Stimulated activated CD4-positive, alpha-beta T cell treated with anti-CD3 and anti-CD28 coated beads, TNF-alpha, amount 100 ng/mL, for 48 hours (primary cell): ENCODE results near the gene HOXC9.
A peak's percentile ranks its signal among the peaks of the same experiment; 100 is the strongest.

Experiments used
- DNase-seq, 3 donors: peaks; one replicate each; pipeline ENCODE4 v3.0.0-alpha.2; 2020; ENCODE audit warnings: low read depth in 3 of 3

HOXC9 gene

DNA sequence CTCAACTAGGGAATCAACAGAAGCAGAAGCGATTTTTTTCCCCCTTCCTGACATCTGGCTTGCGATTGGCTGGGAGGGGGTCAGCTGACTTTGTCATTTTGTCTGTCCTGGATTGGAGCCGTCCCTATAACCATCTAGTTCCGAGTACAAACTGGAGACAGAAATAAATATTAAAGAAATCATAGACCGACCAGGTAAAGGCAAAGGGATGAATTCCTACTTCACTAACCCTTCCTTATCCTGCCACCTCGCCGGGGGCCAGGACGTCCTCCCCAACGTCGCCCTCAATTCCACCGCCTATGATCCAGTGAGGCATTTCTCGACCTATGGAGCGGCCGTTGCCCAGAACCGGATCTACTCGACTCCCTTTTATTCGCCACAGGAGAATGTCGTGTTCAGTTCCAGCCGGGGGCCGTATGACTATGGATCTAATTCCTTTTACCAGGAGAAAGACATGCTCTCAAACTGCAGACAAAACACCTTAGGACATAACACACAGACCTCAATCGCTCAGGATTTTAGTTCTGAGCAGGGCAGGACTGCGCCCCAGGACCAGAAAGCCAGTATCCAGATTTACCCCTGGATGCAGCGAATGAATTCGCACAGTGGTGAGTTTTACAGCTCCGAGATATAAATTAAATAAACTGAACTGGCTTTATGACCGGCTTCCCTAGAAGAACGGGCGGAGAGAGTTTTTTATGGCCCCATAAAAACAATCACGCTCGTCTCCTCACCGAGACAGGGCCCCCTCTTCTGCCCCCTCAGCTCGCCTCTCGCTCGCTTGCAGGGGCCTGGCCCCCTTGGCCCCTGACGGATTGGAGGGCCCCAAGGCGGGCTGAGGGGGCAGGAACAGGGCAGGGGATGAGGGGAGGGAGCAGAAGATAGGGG, 28.6 kb downstream of the HOXC9 start, which contains the start of gene HOXC6:
HOXC6 (plus strand) TSS at position 127 of the 888 bp plus-strand sequence; CDS start at position 209, 82 bp downstream.
- DNase-seq = no peak

DNA sequence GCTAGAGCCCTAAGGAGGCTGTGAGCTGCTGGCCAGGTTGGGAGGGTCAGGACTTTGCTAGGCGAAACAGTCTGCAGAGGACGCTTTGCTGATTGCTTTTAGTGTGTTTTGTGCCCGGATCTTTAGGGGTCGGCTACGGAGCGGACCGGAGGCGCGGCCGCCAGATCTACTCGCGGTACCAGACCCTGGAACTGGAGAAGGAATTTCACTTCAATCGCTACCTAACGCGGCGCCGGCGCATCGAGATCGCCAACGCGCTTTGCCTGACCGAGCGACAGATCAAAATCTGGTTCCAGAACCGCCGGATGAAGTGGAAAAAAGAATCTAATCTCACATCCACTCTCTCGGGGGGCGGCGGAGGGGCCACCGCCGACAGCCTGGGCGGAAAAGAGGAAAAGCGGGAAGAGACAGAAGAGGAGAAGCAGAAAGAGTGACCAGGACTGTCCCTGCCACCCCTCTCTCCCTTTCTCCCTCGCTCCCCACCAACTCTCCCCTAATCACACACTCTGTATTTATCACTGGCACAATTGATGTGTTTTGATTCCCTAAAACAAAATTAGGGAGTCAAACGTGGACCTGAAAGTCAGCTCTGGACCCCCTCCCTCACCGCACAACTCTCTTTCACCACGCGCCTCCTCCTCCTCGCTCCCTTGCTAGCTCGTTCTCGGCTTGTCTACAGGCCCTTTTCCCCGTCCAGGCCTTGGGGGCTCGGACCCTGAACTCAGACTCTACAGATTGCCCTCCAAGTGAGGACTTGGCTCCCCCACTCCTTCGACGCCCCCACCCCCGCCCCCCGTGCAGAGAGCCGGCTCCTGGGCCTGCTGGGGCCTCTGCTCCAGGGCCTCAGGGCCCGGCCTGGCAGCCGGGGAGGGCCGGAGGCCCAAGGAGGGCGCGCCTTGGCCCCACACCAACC, 29.8 kb downstream of the HOXC9 start:
- DNase-seq = no peak

DNA sequence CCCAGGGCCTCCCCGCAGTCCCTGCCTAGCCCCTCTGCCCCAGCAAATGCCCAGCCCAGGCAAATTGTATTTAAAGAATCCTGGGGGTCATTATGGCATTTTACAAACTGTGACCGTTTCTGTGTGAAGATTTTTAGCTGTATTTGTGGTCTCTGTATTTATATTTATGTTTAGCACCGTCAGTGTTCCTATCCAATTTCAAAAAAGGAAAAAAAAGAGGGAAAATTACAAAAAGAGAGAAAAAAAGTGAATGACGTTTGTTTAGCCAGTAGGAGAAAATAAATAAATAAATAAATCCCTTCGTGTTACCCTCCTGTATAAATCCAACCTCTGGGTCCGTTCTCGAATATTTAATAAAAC, 30.5 kb downstream of the HOXC9 start:
- no peak for DNase-seq

DNA sequence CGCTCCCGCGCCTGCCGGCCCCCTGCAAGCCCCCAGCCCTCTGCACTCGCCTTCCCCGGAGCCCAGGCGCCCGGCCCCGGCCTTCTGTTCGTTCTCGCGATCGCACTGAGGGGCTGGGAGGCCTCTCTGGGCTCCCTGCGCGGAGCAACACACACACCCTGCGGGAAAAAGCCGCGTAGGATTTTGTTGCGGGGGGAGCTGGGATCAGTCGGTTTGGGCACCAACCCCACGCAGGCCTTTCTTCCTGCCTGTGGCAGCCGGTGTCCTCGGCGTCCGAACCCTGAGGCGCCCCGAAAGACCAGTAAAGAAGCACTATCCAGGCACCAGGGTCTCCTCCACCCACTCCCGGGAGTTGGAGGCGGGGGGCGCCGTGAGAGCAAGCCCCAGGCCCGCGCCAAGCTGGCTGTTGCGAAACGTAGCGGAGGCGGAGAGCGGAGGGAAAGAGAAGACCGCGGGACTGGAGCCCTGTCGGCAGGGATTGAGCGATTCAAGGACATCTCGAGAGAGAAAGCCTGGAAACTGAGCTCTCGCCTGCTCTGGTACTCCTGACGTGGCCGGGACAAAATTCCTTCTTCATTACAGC, 31.0 kb downstream of the HOXC9 start:
- DNase-seq = no peak

DNA sequence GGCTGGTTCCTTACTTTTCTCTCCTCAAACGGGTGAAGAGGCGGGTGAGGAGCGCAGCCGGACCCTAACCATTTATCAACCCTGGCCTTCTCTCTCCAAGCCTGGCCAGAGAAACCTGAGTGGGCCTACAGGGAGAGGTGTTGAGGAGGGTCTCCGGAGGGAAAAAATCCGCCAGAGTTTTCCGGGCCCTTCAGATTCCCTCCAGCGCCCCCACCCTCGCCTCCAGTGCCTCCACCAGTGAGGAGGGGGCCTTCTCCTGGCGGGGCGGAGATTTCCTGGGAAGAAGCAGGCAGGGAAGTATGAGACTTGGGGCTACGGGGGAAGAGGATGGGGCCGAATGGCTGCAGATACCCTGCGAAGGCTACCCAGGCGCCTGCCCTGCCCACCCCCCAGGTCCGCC, 31.5 kb downstream of the HOXC9 start:
- no peak for DNase-seq

DNA sequence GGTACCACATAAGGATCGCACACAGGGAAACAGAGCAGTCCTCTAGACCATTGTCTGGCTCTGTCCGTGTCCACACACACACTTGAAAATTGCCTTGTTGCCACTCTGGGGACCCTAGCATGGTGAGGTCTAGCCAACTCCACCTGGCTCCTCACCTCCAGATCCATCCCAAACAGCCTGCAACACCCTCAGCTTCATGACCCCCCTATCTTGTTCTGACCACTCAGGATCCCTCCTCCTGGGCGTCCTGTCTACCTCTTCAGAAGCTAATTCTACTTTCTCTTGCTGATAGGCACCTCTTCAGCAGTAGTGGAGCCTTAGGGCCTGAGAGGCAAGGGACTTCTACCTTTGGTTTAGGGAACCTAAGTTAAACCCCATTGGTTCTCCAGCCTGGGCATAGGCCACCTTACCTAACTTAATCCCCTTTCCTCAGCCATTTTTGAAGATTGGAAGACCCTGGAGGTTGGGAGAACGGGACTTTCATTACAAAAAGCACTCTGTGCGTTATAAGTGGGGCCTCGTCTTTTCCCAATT, 32.2 kb downstream of the HOXC9 start:
- no peak for DNase-seq

DNA sequence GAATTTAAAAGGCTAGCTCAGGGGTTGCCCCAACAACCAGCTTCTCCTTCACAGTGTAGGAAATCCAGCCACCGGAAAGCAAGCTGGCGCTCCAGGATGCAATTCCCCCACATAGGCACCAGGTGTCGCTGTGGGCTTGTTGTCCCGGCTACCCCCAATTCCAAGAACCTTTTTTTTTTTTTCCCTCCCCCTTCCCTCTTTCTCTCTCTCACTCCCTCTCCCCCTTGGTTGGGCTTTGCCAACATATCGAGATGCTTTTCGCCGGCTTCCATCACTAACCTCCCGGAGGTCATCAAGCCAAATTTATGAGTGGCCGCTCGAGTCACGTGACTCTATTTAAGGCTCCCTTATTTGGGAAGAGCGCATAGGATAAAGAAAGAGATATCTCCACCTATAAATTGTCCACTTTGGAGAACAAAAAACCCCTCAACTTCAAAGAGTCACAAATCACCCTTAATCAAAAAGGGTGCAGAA, 32.7 kb downstream of the HOXC9 start, which contains the start of gene HOXC5:
HOXC5 (plus strand) TSS at position 424 of the 474 bp plus-strand sequence. CDS start 73 bp downstream, outside the sequence.
- DNase-seq = peak in 2 of 3 donors; percentile 35 to 52

DNA sequence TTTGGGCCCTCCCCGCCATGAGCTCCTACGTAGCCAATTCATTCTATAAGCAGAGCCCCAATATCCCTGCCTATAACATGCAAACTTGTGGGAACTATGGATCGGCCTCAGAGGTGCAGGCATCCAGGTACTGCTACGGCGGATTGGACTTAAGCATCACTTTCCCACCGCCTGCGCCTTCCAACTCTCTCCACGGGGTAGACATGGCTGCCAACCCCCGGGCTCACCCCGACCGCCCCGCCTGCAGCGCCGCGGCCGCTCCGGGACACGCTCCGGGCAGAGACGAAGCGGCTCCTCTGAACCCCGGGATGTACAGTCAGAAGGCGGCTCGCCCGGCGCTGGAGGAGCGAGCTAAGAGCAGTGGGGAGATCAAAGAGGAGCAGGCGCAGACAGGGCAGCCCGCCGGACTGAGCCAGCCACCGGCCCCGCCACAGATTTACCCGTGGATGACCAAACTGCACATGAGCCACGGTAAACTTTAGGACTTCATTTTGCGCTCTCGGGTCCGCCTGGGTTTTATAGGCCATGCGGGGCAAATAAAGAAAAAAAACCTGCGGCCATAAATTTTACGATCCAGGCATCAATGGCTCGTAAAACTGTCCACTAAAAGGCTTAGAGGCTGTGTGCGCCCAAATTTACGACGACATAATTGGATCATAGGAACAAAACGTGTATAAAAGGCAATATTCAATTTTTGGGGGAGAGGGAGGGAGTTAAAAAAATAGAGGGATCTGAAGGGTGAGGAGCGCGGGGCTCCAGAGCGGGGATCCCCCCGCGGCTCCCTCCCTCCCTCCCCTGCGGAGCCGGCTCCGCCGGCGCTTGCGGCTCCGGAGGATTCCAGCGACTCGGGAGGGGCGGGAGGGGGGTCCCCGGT, 33.4 kb downstream of the HOXC9 start:
- DNase-seq = no peak

DNA sequence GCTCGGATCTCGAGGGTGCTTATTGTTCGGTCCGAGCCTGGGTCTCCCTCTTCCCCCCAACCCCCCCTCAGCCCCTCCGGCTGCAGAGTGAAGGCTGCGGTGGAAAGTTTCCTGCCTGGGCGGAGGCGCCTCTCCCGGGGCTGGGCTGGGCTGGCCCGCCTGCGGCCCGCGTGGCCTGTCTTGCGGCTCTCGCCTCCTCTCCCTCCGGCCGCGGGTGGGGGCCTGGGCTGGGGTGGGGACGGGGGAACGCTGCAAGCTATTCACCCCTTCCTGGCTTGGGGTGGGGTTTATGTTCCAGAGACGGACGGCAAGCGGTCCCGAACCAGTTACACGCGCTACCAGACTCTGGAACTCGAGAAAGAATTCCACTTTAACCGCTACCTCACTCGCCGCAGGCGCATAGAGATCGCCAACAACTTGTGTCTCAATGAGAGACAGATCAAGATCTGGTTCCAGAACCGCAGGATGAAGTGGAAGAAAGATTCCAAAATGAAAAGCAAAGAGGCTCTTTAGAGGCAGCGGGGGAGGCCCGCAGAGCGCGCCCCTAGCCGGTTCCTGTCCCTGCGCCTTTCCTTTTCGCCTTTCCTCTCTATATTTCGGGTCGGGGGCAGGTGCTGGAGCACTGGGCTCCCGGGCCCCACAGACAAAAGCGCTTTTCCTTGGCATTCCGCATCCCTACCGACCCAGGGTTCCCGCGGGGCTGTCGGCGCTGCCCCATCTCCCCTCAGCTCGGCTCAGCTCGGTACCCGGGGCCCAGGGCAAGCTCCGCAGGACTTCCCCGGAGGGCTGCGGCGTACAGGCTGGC, 34.2 kb downstream of the HOXC9 start:
- no peak for DNase-seq

DNA sequence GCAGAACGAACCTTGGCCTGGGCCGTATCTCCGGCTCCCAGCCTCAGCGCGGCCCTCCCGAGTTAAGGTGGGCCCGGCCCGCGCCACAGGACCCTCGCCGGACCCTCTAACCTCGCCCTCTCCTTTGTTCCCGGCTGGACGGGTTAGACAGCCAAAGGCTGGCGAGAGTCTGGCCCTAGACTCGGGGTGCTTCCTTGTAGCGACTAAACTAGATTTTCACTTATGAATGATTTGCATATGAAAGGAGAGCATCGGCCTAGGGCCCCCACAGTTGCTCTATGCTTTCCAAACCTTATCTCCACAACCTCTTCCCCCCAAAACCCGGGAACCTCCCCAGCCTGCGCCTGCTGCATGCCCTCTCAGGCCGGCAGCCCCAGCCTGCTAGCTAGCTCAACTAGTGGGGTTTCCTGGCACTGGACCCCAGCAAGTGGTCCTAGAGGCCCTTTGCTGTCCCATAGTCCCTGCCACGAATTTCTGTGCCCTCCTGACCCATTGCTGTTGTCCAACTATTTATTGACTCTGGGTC, 34.9 kb downstream of the HOXC9 start:
- no peak for DNase-seq

DNA sequence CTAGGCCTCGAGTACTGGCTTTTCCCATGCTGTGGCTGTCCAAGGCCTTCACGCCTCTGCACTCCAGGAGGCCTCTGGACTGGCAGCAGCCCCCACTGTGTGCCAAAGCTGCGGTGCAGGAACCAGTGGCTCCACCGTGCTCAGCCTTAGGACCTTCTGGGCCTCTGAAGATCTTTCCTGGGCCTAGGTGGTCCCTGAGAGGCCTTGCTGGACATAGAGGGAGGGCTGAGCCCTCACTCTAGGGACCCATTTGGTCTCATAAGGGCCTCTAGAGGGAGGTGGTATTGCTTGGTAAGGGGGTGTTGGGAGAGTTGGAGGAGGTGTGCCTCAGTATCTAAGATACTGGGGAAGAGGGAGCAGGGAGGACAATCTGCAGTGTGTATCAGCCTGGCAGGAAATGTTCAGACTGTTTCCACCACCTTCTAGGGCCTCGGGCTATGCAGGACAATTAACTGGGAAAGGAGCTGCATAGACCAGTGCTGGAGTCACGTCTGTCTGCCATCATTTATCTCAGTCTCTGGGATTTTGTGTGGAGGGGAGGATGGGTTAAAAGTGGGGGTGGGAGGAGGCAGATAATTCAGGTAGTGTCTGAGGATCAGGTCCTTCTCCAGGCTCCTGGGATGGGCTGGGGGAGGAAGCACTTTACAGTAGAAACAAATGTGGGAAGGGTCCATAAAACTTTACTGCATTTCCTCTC, 35.8 kb downstream of the HOXC9 start:
- DNase-seq = no peak

DNA sequence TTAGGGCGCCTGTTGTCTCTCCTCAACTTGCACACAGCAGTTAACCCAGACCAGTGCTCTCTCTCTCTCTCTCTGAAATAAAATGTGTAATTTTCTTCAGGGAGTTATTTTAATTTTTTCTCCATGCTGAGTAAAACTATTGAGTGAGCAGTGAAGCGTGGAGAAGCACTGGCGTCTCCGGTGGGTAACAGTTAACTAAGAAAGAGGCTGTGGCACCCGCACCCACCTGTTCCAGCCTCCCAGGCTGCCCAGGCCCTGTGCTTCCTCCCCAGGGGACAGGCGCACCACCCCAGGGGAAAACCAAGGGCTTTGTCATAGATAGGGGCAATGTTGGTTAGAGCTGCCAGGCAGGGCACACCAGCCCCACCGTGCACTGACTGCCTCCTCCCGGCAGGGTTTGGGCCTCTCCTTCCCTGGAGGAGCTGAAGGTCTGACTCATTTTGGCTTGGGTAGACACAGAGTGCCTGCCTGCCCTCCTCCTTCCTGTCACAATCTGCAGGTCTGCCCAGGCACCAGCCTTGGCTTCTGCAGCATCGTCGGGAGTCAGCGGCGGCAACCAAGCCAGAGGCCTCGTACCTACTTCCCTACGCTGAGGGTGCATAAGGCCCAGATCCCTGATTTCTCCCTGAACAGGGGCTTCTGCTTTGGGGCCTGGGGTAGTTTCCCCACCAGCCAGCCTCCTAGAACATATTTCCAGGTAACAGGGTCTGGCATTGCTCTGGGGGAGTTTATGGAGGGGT, 36.8 kb downstream of the HOXC9 start:
- no peak for DNase-seq

DNA sequence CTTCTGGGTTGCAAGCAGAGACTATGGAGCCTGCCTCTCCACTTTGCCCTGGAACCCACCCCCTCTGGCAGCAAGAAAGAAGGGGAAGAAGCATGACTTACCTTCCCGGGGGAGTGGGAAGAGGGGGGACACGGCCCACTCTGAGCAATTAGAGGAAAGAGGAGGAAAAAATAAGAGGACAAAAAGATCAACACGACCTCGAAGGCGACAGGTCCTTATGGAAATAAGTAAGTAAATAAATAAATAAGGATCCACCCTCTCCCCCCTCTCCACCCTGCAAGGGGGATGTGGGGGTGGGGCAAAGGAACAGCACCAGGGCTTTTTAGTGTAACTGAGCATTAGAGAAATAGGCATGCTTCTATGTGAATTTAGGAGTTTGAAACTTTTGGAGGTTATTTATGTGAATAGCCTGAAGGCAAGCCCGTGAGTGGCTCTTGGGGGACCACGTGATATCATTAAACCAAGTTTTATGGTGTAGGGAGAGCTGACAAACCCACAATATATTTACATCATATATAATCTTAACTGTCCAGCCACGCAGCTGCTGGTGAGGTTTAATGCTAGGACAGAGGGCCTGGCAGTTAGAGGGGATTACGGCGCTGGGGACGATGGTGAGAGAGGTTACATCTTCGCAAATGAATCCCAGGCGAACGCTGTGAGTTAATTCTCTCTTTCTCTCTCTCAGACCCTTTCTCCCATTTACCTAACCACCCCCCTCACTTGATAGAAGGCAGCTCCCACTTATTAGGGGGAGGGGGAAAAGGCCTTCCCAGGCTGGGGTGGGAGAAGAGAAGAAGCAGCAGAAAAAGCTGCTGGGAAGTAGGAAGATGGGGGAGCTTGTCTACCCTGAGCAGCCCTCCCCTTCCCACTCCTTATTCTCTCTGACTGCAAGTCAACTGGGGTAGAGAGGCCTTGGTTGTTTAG, 37.7 kb downstream of the HOXC9 start:
- DNase-seq = no peak

DNA sequence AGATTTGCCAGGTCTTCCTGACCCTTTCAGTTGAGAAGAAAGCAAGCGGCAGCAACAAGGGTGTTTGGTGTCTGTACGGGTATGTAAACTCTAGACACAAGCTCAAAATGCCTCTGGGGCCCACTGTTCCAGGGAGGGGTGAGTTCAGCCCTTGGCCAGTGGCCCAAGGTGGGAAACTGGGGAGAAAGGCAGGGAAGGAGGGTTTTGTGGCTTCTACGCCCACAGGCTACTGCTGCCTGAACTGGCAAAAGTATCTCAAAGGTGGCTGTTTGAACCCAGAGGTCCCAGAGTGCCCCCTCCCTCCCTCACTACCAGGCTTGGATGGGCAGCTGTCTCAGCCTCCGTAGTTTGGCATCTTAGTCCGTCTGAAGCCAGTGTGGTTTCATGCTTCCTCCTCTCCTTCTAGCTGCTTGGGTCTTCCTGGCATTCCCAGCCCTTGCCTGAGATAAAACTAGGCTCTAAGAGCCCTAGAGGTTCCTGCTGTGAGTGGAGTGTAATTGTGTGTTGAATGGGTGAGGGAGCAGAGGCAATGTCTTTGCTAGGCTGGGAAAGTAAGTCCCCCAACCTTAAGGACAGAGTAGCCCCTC, 38.4 kb downstream of the HOXC9 start:
- no peak for DNase-seq

DNA sequence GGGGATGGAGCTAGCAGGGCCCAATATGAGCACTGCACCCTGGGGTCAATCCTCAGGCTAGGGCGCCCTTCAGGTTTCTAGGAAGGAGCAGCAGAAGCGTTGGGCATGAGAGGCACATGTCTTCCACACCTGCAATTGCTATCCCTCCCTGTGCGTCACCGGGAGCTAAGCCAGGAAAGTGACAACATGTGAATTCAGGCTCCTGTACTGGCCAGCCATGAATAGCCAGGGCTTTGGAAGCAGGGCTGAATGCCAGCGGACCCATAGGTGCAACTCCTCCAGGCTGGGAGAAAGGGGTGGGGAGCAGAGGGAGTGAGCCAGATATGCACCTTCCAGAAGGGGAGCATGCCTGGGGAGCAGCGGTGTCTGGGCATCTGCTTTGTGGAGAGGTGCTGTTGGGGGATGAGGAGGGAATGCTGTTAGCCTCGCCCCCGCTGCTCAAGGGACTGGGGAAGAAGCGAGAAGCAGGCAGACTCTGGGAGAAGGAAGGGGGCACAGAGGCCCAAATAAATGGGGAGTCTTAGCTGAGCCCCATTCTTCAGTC, 39.0 kb downstream of the HOXC9 start:
- DNase-seq = no peak

DNA sequence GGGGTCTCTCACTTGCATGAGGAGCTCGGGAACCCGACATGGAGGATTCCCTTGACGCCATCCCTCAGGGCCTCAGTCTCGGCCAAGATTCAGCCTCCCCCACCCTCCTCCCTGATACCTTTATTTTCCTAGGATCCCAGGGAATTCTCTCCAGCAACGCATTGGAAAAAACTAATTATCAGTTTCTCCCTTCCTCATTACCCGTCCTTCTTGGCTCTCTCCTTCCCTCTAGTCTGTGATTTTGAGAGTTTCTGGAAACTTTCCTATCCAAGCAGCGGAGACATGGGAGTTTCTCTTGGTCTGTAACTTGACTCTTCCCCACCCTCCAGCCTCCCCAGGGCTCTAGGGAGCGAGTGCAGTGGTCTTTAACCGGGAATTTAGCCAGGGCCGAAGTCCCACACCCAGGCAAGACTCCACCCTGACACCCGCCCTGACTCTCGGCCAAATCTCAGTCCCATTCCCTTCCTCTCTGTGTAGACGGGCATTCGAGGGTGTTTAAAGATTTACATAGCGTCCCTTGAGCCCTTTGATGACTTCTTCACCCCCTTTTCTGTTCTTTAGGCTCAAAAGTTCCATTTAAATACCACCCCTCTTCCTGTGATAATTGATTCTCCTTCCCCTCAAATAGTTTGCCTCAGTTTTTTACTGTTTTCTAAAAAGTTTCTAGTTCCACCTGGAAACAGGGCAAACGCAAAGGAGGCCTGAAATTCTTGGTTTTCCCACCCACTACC, 39.6 kb downstream of the HOXC9 start:
- DNase-seq = no peak
